Transverse colon (tissue), 4 donors: ENCODE measurements around the gene HMGB1. TPM values are rescaled to one million over a fixed set of nuclear protein-coding genes. Genes with fewer than 3 reads are reported as not detected.

Experiments
- DNase-seq: peaks from one replicate; pipeline ENCODE4 v3.0.0-alpha.2; 2019
- H3K27ac ChIP-seq, 4 donors: fragments of 200-600 bp; sonication (generic); 2 replicates each; pipeline ENCODE4 v1.5.1; 2016 to 2018; ENCODE audit warnings: inconsistent platforms in 4 of 4
- H3K27me3 ChIP-seq: fragments of 200-600 bp; sonication (generic); 2 replicates; pipeline ENCODE4 v1.5.1; 2017; ENCODE audit warnings: inconsistent platforms
- H3K36me3 ChIP-seq, 4 donors: fragments of 200-600 bp; sonication (generic); 2 replicates each; pipeline ENCODE4 v1.5.1; 2017 to 2019; ENCODE audit warnings: inconsistent platforms in 4 of 4
- H3K4me1 ChIP-seq, 4 donors: fragments of 200-600 bp; sonication (generic); 2 replicates each; pipeline ENCODE4 v1.5.1; 2017 to 2020; ENCODE audit warnings: inconsistent platforms in 4 of 4
- H3K4me3 ChIP-seq, 4 donors: fragments of 200-600 bp; sonication (generic); 1 replicate in 1 of 4; 2 replicates in 3 of 4; pipeline versions ENCODE4 v1.5.1 to v1.6.1; 2017 to 2019; ENCODE audit warnings: inconsistent platforms in 4 of 4
- H3K9me3 ChIP-seq, 2 donors: fragments of 200-600 bp; sonication (generic); 2 replicates each; pipeline ENCODE4 v1.5.1; 2017 to 2019; ENCODE audit warnings: inconsistent platforms in 2 of 2
- EP300 ChIP-seq: sonication (generic); formaldehyde crosslinking; IDR thresholded peaks from one replicate; pipeline ENCODE4 v1.6.1; 2017; ENCODE audit warnings: antibody characterized with exemption, low read depth
- POLR2A ChIP-seq: fragments of 450-650 bp; IDR thresholded peaks from one replicate; pipeline ENCODE4 v1.6.1; 2016; ENCODE audit warnings: antibody characterized with exemption, mild to moderate bottlenecking, moderate library complexity
- POLR2AphosphoS5 ChIP-seq, 3 donors: sonication (generic); formaldehyde crosslinking; IDR thresholded peaks; one replicate each; pipeline ENCODE4 v1.6.1; 2016; ENCODE audit warnings: antibody characterized with exemption in 3 of 3
- WGBS, 2 donors: methylation state at CpG; one replicate each; pipeline ENCODE4 v1.1.5; 2018; ENCODE audit warnings: low coverage in 1 of 2; 5-methylcytosine and 5-hydroxymethylcytosine counted together
- in situ Hi-C, 4 donors: fragments of 200-750 bp; cut with MboI; loops; one replicate each; pipeline versions ENCODE4 v1.15.0 to v1.15.1; 2017; ENCODE audit warnings: low sequenced_read_pairs in 3 of 4, low pct_ligation_motif_present in 1 of 4, low pct_unique_long_range_greater_than_20kb in 1 of 4
- intact Hi-C: fragments of 100-400 bp; cut with DNase I; formaldehyde crosslinking; loops from one replicate; pipeline ENCODE4 v1.15.1; 2023; ENCODE audit warnings: low total_unique reads
- total RNA-seq, 4 donors: library from RNA; depleted of rRNA; stranded (reverse); fragments of >200 nt; gene quantifications; one replicate each; pipeline ENCODE4 v1.1.0, GENCODE V29; 2016
- TF ChIP-seq, protein P1 (sequence below), 5 experiments: fragments of 200-600 bp in 3 of 5; fragments of 450-650 bp in 2 of 5; sonication (generic) in 3 of 5; IDR thresholded peaks; 1 replicate in 2 of 5; 2 replicates in 3 of 5; pipeline ENCODE4 v1.5.1; 2016 to 2017; ENCODE audit warnings: antibody characterized with exemption in 5 of 5, inconsistent platforms in 3 of 5, mild to moderate bottlenecking in 2 of 5, moderate library complexity in 1 of 5

The HMGB1 gene
- total RNA-seq, 4 donors from 2014 or later, result 131 to 274 (median 152) TPM

GRCh38 chr13:30504081-30504480 lies 38.3 kb upstream of the HMGB1 start:
- H3K27ac ChIP-seq, result no peak overlapping the region
- TF ChIP-seq POLR2A, result no peak

DNA sequence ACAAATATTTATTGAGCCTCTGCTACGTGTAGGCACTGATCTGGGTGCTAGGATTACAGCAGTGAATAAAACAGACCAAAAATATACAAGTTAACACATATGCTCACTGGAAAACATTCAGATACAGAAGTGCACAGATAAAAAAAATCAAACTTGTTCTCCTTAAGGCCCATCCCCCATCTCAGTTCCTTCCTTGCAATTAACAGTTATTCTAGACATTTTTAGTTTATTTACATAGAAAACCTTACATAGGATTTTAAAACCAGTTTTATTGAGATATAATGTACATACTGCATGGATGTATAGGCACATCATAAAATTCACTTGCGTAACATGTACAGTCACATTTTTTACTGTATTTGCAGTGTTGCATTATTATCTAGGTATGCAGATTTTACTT lies 36.5 kb upstream of the HMGB1 start:
- no peaks in the 10 kb centered on the region for H3K4me1 ChIP-seq
- H3K36me3 ChIP-seq, result no peaks in the 10 kb centered on the region
- intact Hi-C loops (no loop called here), in situ Hi-C loops (no loop called here)
- no peak overlapping the region for H3K4me3 ChIP-seq
- TF ChIP-seq, protein P1, sequence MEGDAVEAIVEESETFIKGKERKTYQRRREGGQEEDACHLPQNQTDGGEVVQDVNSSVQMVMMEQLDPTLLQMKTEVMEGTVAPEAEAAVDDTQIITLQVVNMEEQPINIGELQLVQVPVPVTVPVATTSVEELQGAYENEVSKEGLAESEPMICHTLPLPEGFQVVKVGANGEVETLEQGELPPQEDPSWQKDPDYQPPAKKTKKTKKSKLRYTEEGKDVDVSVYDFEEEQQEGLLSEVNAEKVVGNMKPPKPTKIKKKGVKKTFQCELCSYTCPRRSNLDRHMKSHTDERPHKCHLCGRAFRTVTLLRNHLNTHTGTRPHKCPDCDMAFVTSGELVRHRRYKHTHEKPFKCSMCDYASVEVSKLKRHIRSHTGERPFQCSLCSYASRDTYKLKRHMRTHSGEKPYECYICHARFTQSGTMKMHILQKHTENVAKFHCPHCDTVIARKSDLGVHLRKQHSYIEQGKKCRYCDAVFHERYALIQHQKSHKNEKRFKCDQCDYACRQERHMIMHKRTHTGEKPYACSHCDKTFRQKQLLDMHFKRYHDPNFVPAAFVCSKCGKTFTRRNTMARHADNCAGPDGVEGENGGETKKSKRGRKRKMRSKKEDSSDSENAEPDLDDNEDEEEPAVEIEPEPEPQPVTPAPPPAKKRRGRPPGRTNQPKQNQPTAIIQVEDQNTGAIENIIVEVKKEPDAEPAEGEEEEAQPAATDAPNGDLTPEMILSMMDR (IDR thresholded peaks at IDR 0.05), result no peak
- TF ChIP-seq EP300 (no peak), POLR2AphosphoS5 (IDR thresholded peaks at IDR 0.05) (no peak), POLR2A (no peak)
- DNase-seq, result no peak
- H3K27ac ChIP-seq, result no peak overlapping the region
- 51 to 72% methylated on average over 2 of the region's 2 CpGs for WGBS, 2 donors
- H3K9me3 ChIP-seq, result no peaks in the 10 kb centered on the region
- H3K27me3 ChIP-seq, result no peaks in the 10 kb centered on the region

More at GRCh38 chr13:30504081-30504480, 38.3 kb upstream of the HMGB1 start:
- intact Hi-C loops, result no loop called here
- Histone ChIP-seq H3K4me3 (no peak overlapping the region), H3K27me3 (no peaks in the 10 kb centered on the region), H3K4me1 (no peaks in the 10 kb centered on the region), H3K9me3 (no peaks in the 10 kb centered on the region), H3K36me3 (no peaks in the 10 kb centered on the region)
- 59% methylated on average over 1 of the region's 1 CpG; no CpG with 5 or more reads in 1 of the 2 donors for WGBS, 2 donors
- in situ Hi-C loops, result no loop called here
- DNase-seq, result no peak

DNA sequence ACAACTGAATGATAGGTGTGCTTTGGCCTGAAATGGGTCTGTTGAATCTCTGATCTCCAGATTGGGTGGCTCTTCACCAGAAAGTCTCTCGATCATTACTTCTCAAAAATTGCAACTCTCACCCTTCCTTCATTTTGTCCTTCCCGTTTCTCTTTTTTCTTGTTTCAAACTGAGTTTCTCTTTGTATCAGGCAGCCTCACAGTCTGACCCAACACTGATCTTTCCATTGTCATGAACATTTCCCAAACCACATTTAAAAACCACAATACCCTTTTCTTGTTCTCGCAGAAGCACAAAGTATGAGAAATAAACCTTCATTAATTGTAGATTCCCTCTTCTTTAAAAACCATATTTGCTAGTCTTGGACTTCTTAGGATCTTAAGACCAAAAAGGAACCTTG lies 33.6 kb upstream of the HMGB1 start:
- no peak for TF ChIP-seq POLR2AphosphoS5 (IDR thresholded peaks at IDR 0.05)
- no peak for TF ChIP-seq POLR2A
- TF ChIP-seq, protein P1 (IDR thresholded peaks at IDR 0.05), result no peak
- TF ChIP-seq EP300, result no peak
- H3K4me1 ChIP-seq, result no peaks in the 10 kb centered on the region
- H3K4me3 ChIP-seq, result no peak overlapping the region
- in situ Hi-C loops, result no loop called here
- no peak overlapping the region for H3K27ac ChIP-seq
- no peaks in the 10 kb centered on the region for H3K9me3 ChIP-seq
- DNase-seq, result no peak
- H3K27me3 ChIP-seq, result no peaks in the 10 kb centered on the region
- WGBS, 2 donors, result 80 to 84% methylated on average over 2 to 3 of the region's 3 CpGs
- intact Hi-C loops, result no loop called here
- no peaks in the 10 kb centered on the region for H3K36me3 ChIP-seq

- DNase-seq, result no peak
- Histone ChIP-seq H3K9me3 (no peaks in the 10 kb centered on the region), H3K4me3 (no peak overlapping the region), H3K27ac (no peak overlapping the region), H3K27me3 (no peaks in the 10 kb centered on the region), H3K4me1 (no peaks in the 10 kb centered on the region), H3K36me3 (no peaks in the 10 kb centered on the region)
- TF ChIP-seq POLR2AphosphoS5 (IDR thresholded peaks at IDR 0.05), result no peak
- TF ChIP-seq, protein P1 (IDR thresholded peaks at IDR 0.05), result no peak
- TF ChIP-seq POLR2A, result no peak
- TF ChIP-seq EP300, result no peak
- WGBS, 2 donors, result 81 to 83% methylated on average over 2 of the region's 2 CpGs
- in situ Hi-C loops (no loop called here), intact Hi-C loops (no loop called here)
These were observed 30.4 kb upstream of the HMGB1 start for GRCh38 chr13:30496147-30496546.

DNA sequence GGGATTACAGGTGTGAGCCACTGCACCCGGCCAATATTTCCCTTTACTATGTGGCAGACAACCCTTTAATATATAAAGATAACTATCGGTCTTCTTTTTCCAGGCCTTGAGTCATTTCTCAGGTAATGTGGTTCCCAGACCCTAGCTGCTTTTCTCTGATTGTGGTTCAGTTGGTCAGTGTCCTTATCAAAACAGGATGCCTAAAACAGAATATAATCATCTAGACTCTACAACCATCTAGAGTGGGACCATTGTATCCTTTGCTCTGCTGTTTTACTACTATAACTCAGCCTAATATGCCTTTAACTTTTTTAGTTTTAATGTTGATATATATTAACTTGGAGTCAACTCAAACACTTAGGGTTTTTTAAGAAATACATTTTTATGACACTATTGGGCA lies 30.0 kb upstream of the HMGB1 start:
- H3K9me3 ChIP-seq, result no peaks in the 10 kb centered on the region
- WGBS, 2 donors, result 33 to 71% methylated on average over 2 of the region's 2 CpGs
- no peak overlapping the region for H3K4me3 ChIP-seq
- no peak overlapping the region for H3K27ac ChIP-seq
- no peaks in the 10 kb centered on the region for H3K36me3 ChIP-seq
- H3K4me1 ChIP-seq, result no peaks in the 10 kb centered on the region
- no peaks in the 10 kb centered on the region for H3K27me3 ChIP-seq
- in situ Hi-C loops, result no loop called here
- intact Hi-C loops, result no loop called here
- TF ChIP-seq EP300, result no peak
- TF ChIP-seq POLR2AphosphoS5 (IDR thresholded peaks at IDR 0.05), result no peak
- no peak for TF ChIP-seq POLR2A
- TF ChIP-seq, protein P1 (IDR thresholded peaks at IDR 0.05), result no peak
- no peak for DNase-seq
